GM23338 (cell line): Measurements from ENCODE around the gene RAB3IP. TPM values are rescaled to one million over a fixed set of nuclear protein-coding genes. Genes with fewer than 3 reads are reported as not detected.

Experiments
- ATAC-seq: fragments of 200-7000 bp; cut with Tn5 transposase; 3 replicates; pipeline ENCODE4 v1.9.1; 2020
- DNase-seq: peaks from one replicate; pipeline ENCODE4 v3.0.0-alpha.2; 2015; ENCODE audit warnings: low spot score
- H2AFZ ChIP-seq: fragments of 200-600 bp; sonication (generic); 2 replicates; pipeline ENCODE4 v1.8.0; 2016; ENCODE audit warnings: antibody characterized with exemption, mild to moderate bottlenecking, moderate library complexity
- H3F3A ChIP-seq: fragments of 200-600 bp; sonication (generic); replicated peaks from 2 replicates; pipeline ENCODE4 v1.8.0; 2017; ENCODE audit warnings: antibody characterized with exemption, mixed run types, low read depth
- H3K27ac ChIP-seq: fragments of 200-600 bp; sonication (generic); 2 replicates; pipeline ENCODE4 v1.6.1; 2016; ENCODE audit warnings: low read depth
- H3K27me3 ChIP-seq: fragments of 200-600 bp; sonication (generic); 2 replicates; pipeline ENCODE4 v1.8.0; 2016; ENCODE audit warnings: mild to moderate bottlenecking, mixed run types, moderate library complexity; ENCODE audit not compliant: insufficient read depth
- H3K36me3 ChIP-seq: fragments of 200-600 bp; sonication (generic); 2 replicates; pipeline ENCODE4 v1.8.0; 2016; ENCODE audit warnings: mild to moderate bottlenecking; ENCODE audit not compliant: insufficient read depth
- H3K4me1 ChIP-seq: fragments of 200-600 bp; sonication (generic); 2 replicates; pipeline ENCODE4 v1.8.0; 2016; ENCODE audit warnings: mild to moderate bottlenecking, moderate library complexity; ENCODE audit not compliant: insufficient read depth
- H3K4me2 ChIP-seq: fragments of 200-600 bp; sonication (generic); 2 replicates; pipeline ENCODE4 v1.7.1; 2017; ENCODE audit warnings: mixed run types
- H3K4me3 ChIP-seq: fragments of 200-600 bp; sonication (generic); 2 replicates; pipeline ENCODE4 v1.6.1; 2016; ENCODE audit warnings: mixed run types
- H3K79me2 ChIP-seq: fragments of 200-600 bp; sonication (generic); replicated peaks from 2 replicates; pipeline ENCODE4 v1.8.0; 2017; ENCODE audit warnings: mild to moderate bottlenecking; ENCODE audit not compliant: insufficient read depth
- H3K9me2 ChIP-seq: fragments of 200-600 bp; sonication (generic); 2 replicates; pipeline ENCODE4 v1.8.0; 2017; ENCODE audit not compliant: insufficient read depth
- H4K20me1 ChIP-seq: fragments of 200-600 bp; sonication (generic); replicated peaks from 2 replicates; pipeline ENCODE4 v1.8.0; 2017; ENCODE audit warnings: mild to moderate bottlenecking; ENCODE audit not compliant: insufficient read depth
- H3K27ac Mint-ChIP-seq: 2 replicates; pipeline ENCODE4 v1.8.0; 2020; ENCODE audit warnings: inconsistent platforms, mild to moderate bottlenecking, moderate library complexity, mixed read lengths
- H3K27me3 Mint-ChIP-seq: 3 replicates; pipeline ENCODE4 v1.8.0; 2022; ENCODE audit warnings: low read depth, mild to moderate bottlenecking, moderate library complexity, mixed read lengths, inconsistent platforms; ENCODE audit not compliant: insufficient read depth, poor library complexity
- H3K36me3 Mint-ChIP-seq: 3 replicates; pipeline ENCODE4 v1.8.0; 2021; ENCODE audit warnings: low read depth, mild to moderate bottlenecking, inconsistent platforms, moderate library complexity, mixed read lengths
- H3K4me1 Mint-ChIP-seq: 3 replicates; pipeline ENCODE4 v1.8.0; 2020; ENCODE audit warnings: mild to moderate bottlenecking, inconsistent platforms, mixed read lengths
- H3K4me3 Mint-ChIP-seq: 3 replicates; pipeline ENCODE4 v1.8.0; 2021; ENCODE audit warnings: moderate library complexity, mild to moderate bottlenecking, inconsistent platforms, mixed read lengths
- H3K9me3 Mint-ChIP-seq: 3 replicates; pipeline ENCODE4 v1.8.0; 2020; ENCODE audit warnings: moderate library complexity, mild to moderate bottlenecking, inconsistent platforms, mixed read lengths
- CREB1 ChIP-seq: fragments of 250-450 bp; sonication (Bioruptor Pico); IDR thresholded peaks from 2 replicates; pipeline ENCODE4 v1.5.0; 2020; ENCODE audit warnings: low read depth, mild to moderate bottlenecking, moderate library complexity
- CTCF ChIP-seq, 2 experiments: fragments of 200-600 bp in 1 of 2; sonication (generic) in 1 of 2; conservative IDR thresholded peaks; 2 replicates each; pipeline versions ENCODE4 v1.5.1 to v1.6.1; 2016 to 2017; ENCODE audit warnings: antibody characterized with exemption in 2 of 2, low read depth in 2 of 2, mild to moderate bottlenecking in 2 of 2, moderate library complexity in 1 of 2
- ETS1 ChIP-seq: IDR thresholded peaks from 2 replicates; pipeline ENCODE4 v1.6.1; 2016; ENCODE audit warnings: antibody characterized with exemption
- EZH2 ChIP-seq: fragments of 200-600 bp; sonication (generic); IDR thresholded peaks from one replicate; pipeline ENCODE4 v1.8.0; 2017; ENCODE audit warnings: antibody characterized with exemption, mild to moderate bottlenecking, low read depth; ENCODE audit not compliant: unreplicated experiment
- EZH2phosphoT487 ChIP-seq: fragments of 200-600 bp; sonication (generic); IDR thresholded peaks from one replicate; pipeline ENCODE4 v1.8.1; 2018; ENCODE audit warnings: antibody characterized with exemption; ENCODE audit not compliant: unreplicated experiment
- JUNB ChIP-seq: IDR thresholded peaks from one replicate; pipeline ENCODE4 v1.6.1; 2016; ENCODE audit warnings: antibody characterized with exemption; ENCODE audit not compliant: unreplicated experiment
- NANOG ChIP-seq: IDR thresholded peaks from 2 replicates; pipeline ENCODE4 v1.6.1; 2016; ENCODE audit warnings: antibody characterized with exemption, borderline replicate concordance
- POLR2AphosphoS5 ChIP-seq: IDR thresholded peaks from 2 replicates; pipeline ENCODE4 v1.6.1; 2016; ENCODE audit warnings: antibody characterized with exemption, low read depth
- REST ChIP-seq: IDR thresholded peaks from one replicate; pipeline ENCODE4 v1.6.1; 2018; ENCODE audit warnings: antibody characterized with exemption; ENCODE audit not compliant: unreplicated experiment
- STAT1 ChIP-seq: IDR thresholded peaks from one replicate; pipeline ENCODE4 v1.6.1; 2016; ENCODE audit warnings: antibody characterized with exemption; ENCODE audit not compliant: unreplicated experiment
- ZNF114 ChIP-seq: fragments of 250-450 bp; sonication (Bioruptor Pico); IDR thresholded peaks from 2 replicates; pipeline ENCODE4 v1.5.0; 2020; ENCODE audit warnings: mild to moderate bottlenecking, moderate library complexity
- ZNF331 ChIP-seq: fragments of 250-450 bp; sonication (Bioruptor Pico); IDR thresholded peaks from 2 replicates; pipeline ENCODE4 v1.5.0; 2020; ENCODE audit warnings: low read depth, mild to moderate bottlenecking, moderate library complexity
- ZNF462 ChIP-seq: fragments of 250-450 bp; sonication (Bioruptor Pico); IDR thresholded peaks from 2 replicates; pipeline ENCODE4 v1.5.0; 2020; ENCODE audit warnings: mild to moderate bottlenecking, moderate library complexity
- polyA plus RNA-seq: library from polyadenylated mRNA; unstranded; fragments of >200 nt; fragmentation: Nextera tagmentation; extraction: Ambion mirVana; gene quantifications from 2 replicates; pipeline ENCODE4 v1.2.1, GENCODE V29; 2016
- total RNA-seq: library from RNA; depleted of rRNA; stranded (reverse); fragments of >200 nt; shearing (Covaris generic); gene quantifications from 2 replicates; pipeline ENCODE4 v1.2.3, GENCODE V29; 2014

Gene RAB3IP
- total and polyA plus RNA-seq, 2 experiments from 2014 or later, result 48.6 TPM

- no peaks in the 10 kb centered on the region for H3F3A ChIP-seq
- Mint-ChIP-seq H3K4me1 (peaks cover 6% of the 10 kb centered on the region; the same call in 2 of the 3 replicates), H3K27ac (no peak overlapping the region), H3K9me3 (no peaks in the 10 kb centered on the region), H3K4me3 (no peak overlapping the region), H3K27me3 (no peaks in the 10 kb centered on the region), H3K36me3 (no peaks in the 10 kb centered on the region)
- TF ChIP-seq REST, result no peak
- no peak for TF ChIP-seq ZNF331 (CRISPR knock-in tag)
- TF ChIP-seq ETS1, result no peak
- TF ChIP-seq CTCF (conservative IDR thresholded peaks at IDR 0.05; ENCODE audit: low read depth in 2 of 2), result no peak
- TF ChIP-seq NANOG, result no peak
- no peak for TF ChIP-seq ZNF114
- TF ChIP-seq ZNF462, result no peak
- no peak for TF ChIP-seq CREB1 (CRISPR knock-in tag)
- no peak for TF ChIP-seq EZH2
- TF ChIP-seq POLR2AphosphoS5, result no peak
- TF ChIP-seq EZH2phosphoT487, result no peak
- TF ChIP-seq JUNB, result no peak
- TF ChIP-seq STAT1, result no peak
- ATAC-seq (no peak), DNase-seq (no peak)
- H4K20me1 ChIP-seq, result no peaks in the 10 kb centered on the region
- no peak overlapping the region for H2AFZ ChIP-seq
- H3K79me2 ChIP-seq, result no peaks in the 10 kb centered on the region
- no peaks in the 10 kb centered on the region for H3K36me3 ChIP-seq
- 0 out of 2 replicates have a peak, but pooled peaks cover 7% of the 10 kb centered on the region for H3K4me1 ChIP-seq
- H3K4me3 ChIP-seq, result no peak overlapping the region
- H3K9me2 ChIP-seq, result peaks cover 5% of the 10 kb centered on the region
- H3K27ac ChIP-seq, result no peak overlapping the region
- H3K27me3 ChIP-seq, result no peaks in the 10 kb centered on the region
- no peak overlapping the region for H3K4me2 ChIP-seq
Measured at GRCh38 chr12:69714542-69714941, 24.1 kb upstream of the RAB3IP start.
